HG03558 (cell line): ENCODE results near the gene SYNGR2.
"Not testable (repeated sequence)": the region's sequence is repeated elsewhere in the genome, so short reads cannot be mapped to it uniquely, and the experiment has no call there.

ENCODE experiments used
- ATAC-seq: cut with Tn5 transposase; IDR thresholded peaks from one replicate; pipeline ENCODE4 v1.9.1; 2021; ENCODE audit warnings: moderate number of reproducible peaks; ENCODE audit not compliant: unreplicated experiment; ENCODE audit errors: extremely low read depth

The SYNGR2 gene

GRCh38 chr17:78170692-78171590, 2.6 kb downstream of the SYNGR2 start:
- ATAC-seq, result no peak

DNA sequence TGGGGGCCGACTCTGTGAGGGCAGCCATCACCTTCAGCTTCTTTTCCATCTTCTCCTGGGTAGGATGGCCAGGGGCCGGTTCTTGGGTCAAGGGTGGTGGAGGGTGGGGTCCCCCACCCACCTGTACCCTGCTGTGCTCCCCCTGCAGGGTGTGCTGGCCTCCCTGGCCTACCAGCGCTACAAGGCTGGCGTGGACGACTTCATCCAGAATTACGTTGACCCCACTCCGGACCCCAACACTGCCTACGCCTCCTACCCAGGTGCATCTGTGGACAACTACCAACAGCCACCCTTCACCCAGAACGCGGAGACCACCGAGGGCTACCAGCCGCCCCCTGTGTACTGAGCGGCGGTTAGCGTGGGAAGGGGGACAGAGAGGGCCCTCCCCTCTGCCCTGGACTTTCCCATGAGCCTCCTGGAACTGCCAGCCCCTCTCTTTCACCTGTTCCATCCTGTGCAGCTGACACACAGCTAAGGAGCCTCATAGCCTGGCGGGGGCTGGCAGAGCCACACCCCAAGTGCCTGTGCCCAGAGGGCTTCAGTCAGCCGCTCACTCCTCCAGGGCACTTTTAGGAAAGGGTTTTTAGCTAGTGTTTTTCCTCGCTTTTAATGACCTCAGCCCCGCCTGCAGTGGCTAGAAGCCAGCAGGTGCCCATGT, 3.3 kb downstream of the SYNGR2 start:
- ATAC-seq, result not testable (repeated sequence)

GRCh38 chr17:78172249-78173051, 4.1 kb downstream of the SYNGR2 start:
- ATAC-seq, result no peak

GRCh38 chr17:78173097-78173715, 4.8 kb downstream of the SYNGR2 start:
- ATAC-seq, result no peak

DNA sequence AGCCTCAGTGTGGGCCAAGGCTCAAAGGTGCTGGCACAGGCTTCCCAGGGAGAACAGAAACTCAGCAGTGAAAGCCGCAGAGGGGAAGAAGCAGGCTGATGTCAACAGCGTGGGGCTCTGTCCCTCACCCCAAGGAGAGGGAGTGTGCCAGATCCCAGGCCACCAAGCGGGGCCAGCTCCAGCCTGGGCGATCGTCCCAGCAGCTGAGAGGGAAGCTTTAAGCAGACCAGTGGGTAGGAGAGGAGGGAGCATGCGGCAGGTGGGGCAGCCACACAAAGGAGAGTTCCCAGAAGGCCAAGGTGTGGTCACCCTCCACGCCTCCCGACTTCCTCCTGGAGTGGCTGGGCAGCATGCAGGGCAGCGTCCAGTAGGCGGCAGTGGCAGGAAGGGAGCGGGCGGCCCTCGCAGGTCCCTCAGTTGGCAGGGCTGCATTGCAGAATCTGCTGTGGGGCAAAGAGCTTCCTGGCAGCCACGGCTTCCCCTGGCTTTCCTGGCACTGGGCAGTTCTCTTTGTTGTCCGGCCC, 6.0 kb downstream of the SYNGR2 start:
- no peak for ATAC-seq

GRCh38 chr17:78174870-78175642, 6.7 kb downstream of the SYNGR2 start:
- ATAC-seq, result no peak

DNA sequence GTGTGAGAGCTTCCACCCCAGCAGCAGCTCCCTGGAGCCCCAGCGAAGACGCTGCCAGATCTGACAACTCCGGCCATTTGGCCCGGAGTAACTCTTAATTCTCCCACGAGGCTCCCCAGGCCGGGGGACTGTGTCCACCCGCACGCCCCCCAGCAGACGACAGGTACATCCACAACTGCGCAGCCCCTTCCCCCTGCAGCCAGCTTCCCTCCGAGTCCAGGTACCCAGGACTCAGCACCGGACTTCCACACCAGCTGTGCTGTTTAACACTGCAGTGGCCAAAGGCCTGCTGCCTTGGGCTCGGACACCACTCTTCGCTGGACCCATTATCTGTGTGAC, 7.2 kb downstream of the SYNGR2 start:
- no peak for ATAC-seq

DNA sequence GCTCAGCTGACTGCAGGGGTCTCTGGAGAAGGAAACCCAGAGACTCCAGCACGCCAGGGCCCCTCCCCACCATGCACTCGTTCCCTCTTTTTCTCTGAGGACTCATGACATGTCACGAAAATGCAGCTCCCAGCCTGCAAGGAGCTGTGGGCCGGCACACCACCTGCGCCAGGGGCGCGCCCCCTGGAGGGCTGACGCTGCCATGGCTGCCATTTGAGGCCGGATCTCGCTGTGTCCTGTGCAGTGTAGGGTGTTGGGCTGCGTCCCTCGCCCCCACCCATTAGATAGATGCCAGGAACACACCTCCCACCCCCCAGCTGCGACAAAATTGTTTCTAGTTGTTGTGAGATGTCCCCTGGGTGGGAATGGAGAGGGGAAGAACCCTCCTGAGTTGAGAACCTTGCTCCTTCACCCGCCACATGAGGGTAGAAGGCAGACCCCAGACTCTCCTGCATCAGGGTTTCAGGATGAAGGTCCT, 8.2 kb downstream of the SYNGR2 start:
- no peak for ATAC-seq

DNA sequence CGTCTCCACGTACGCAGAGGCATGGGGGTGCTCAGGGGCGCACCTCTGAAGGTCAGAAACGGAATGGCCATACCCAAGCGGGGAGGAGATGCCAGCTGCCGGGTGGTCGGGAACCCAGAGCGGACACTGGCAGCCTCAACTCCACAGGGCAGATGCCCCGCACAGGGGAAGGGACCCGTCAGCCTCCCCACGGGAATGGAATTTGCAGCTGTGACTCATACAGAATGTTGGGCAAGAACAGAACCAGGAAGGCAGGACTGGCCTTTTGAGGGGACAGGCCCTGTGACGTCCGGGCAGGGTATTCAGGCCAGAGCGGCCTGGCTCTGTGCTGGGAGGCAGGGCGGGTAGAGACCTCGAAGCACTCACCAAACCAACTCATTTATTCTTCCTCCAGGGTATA, 11.0 kb downstream of the SYNGR2 start:
- ATAC-seq, result no peak

DNA sequence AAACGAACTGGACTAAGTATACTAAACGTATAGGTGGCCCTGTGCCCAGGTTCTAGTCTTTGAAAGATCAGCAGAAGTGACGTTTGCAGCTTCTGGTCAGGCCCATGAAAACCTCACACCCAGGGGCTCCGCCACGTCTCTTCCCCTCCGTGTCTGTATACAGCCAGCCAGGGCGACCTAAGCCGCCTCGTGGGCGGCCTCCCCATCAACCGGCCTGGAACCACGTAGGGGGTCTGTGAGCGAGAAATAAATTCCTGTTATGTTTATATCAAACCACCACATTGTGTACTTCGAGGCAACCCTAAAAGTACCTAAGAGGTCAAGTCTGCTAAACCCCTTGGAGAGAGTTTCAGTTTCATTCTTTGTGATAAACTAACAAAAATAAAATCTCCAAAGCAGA, 11.7 kb downstream of the SYNGR2 start:
- no peak for ATAC-seq

GRCh38 chr17:78180508-78180907, 12.1 kb downstream of the SYNGR2 start:
- no peak for ATAC-seq

GRCh38 chr17:78182504-78182903, 14.1 kb downstream of the SYNGR2 start:
- no peak for ATAC-seq

DNA sequence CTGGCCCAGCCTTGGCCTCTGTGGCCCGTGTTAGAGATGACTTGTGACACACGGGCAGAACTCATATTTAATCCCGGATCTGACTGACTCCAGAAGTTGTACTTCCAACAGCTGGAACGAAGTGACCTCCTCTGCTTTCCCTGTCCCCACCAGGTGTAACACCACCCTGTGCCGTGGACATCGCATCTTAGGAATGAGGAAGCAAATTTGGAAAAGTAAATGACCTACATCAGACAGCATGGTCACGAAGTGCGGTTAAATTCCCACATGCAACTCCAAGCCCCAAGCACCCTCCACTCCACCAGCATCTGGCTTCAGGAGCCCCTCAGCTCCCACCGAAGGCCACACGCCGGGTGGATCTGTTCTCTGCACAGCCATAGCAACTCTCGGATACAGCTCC, 15.5 kb downstream of the SYNGR2 start:
- ATAC-seq, result no peak

- no peak for ATAC-seq
These were observed 16.0 kb downstream of the SYNGR2 start for GRCh38 chr17:78184351-78184750.

GRCh38 chr17:78184868-78185267, 16.5 kb downstream of the SYNGR2 start:
- no peak for ATAC-seq

- no peak for ATAC-seq
These were observed 17.8 kb downstream of the SYNGR2 start for GRCh38 chr17:78185981-78186691.

GRCh38 chr17:78186692-78187595, 18.6 kb downstream of the SYNGR2 start, which contains the start of the genes AFMID and TK1:
AFMID (plus strand) TSS chr17:78187362; CDS start chr17:78187371, 9 bp downstream.
TK1 (minus strand) TSS chr17:78187052; CDS start chr17:78186994, 58 bp downstream.
- peak; percentile 74 for ATAC-seq

- no peak for ATAC-seq
These were observed 28.3 kb downstream of the SYNGR2 start for GRCh38 chr17:78196716-78197115.
